Activated naive CD8-positive, alpha-beta T cell treated with anti-CD3 and anti-CD28 coated beads for 36 hours (primary cell): ENCODE data around the gene INPP4A. TPM values are rescaled to one million over a fixed set of nuclear protein-coding genes. Genes with fewer than 3 reads are reported as not detected.

Experiments
- DNase-seq: peaks from one replicate; pipeline ENCODE4 v3.0.0; 2021
- H3K27ac Mint-ChIP-seq: one replicate; pipeline ENCODE4 v1.8.0; 2022; ENCODE audit warnings: mild to moderate bottlenecking, moderate library complexity, mixed read lengths
- H3K27me3 Mint-ChIP-seq: one replicate; pipeline ENCODE4 v1.8.0; 2022; ENCODE audit warnings: mild to moderate bottlenecking, mixed read lengths
- H3K36me3 Mint-ChIP-seq: one replicate; pipeline ENCODE4 v1.8.0; 2021; ENCODE audit warnings: mild to moderate bottlenecking, mixed read lengths
- H3K4me1 Mint-ChIP-seq: one replicate; pipeline ENCODE4 v1.8.0; 2021; ENCODE audit warnings: mixed read lengths
- H3K4me3 Mint-ChIP-seq: one replicate; pipeline ENCODE4 v1.8.0; 2022; ENCODE audit warnings: mild to moderate bottlenecking, moderate library complexity, mixed read lengths
- H3K9me3 Mint-ChIP-seq: one replicate; pipeline ENCODE4 v1.8.0; 2022; ENCODE audit warnings: mixed read lengths
- total RNA-seq, 2 experiments: library from RNA; stranded (reverse); gene quantifications; one replicate each; pipeline ENCODE4 v1.2.3, GENCODE V29; 2021

The INPP4A gene
- total RNA-seq, 2 experiments from 2014 or later, result 31.6 to 31.9 TPM

DNA sequence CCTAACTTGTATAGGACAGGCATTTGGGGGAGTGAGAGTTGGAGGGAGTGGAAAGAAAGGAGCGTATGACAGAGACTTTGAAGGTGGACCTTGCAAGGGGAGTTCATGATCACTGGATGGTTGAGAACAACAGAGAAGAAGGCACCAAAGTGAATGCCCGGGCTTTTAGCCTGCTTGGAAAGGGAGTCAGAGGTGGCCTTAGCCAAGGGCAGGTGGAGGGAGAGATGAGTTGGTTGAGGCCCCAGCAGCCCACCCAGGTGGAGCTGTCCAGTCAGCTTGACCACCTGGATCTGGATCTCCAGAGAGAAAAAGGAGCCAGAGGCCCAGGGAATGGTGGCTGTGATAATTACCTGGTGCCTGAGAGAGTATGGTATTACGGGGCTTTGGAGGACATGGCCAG, 90.1 kb downstream of the INPP4A start:
- no peak for DNase-seq
- H3K4me3 Mint-ChIP-seq, result no peak overlapping the region
- H3K36me3 Mint-ChIP-seq, result peaks cover 2% of the 10 kb centered on the region
- no peaks in the 10 kb centered on the region for H3K9me3 Mint-ChIP-seq
- no peaks in the 10 kb centered on the region for H3K4me1 Mint-ChIP-seq
- H3K27ac Mint-ChIP-seq, result peak overlapping the region; percentile 13
- H3K27me3 Mint-ChIP-seq, result no peaks in the 10 kb centered on the region

DNA sequence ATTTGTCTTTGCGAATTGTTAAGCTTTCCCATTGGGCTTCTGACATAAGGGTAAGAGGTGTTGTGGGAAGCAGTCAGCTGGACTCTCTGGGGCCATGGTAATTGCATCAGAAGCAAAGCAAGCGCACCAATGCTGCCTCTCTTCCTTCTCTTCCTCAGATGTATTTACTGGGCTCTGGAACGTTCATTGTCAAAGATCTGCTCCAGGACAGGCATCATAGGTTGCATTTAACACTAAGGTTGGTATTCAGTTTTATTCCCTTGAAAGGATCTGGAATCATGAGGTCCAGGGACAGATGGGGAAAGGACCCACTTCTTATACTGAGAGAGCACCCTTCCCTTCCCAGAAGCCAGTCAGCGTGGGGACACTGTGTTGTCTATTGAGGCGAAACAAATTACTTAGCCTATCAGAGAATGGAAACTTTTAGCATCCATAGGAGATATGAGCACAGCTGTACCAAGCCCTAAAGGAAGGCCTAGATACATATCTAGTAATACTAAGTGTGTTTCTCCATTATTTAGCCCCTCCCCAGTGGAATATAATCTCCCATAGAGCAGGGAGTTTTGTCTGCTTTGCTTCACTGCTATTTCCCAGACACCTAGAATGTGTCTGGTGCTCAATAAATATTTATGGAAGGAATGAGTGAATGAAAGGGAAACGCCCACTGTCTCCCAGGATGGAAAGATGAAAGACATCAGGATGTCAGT, 91.5 kb downstream of the INPP4A start:
- H3K27ac Mint-ChIP-seq, result no peak overlapping the region
- H3K4me1 Mint-ChIP-seq, result no peaks in the 10 kb centered on the region
- no peak for DNase-seq
- H3K27me3 Mint-ChIP-seq, result no peaks in the 10 kb centered on the region
- peaks cover 12% of the 10 kb centered on the region for H3K36me3 Mint-ChIP-seq
- H3K4me3 Mint-ChIP-seq, result no peak overlapping the region
- H3K9me3 Mint-ChIP-seq, result no peaks in the 10 kb centered on the region

DNA sequence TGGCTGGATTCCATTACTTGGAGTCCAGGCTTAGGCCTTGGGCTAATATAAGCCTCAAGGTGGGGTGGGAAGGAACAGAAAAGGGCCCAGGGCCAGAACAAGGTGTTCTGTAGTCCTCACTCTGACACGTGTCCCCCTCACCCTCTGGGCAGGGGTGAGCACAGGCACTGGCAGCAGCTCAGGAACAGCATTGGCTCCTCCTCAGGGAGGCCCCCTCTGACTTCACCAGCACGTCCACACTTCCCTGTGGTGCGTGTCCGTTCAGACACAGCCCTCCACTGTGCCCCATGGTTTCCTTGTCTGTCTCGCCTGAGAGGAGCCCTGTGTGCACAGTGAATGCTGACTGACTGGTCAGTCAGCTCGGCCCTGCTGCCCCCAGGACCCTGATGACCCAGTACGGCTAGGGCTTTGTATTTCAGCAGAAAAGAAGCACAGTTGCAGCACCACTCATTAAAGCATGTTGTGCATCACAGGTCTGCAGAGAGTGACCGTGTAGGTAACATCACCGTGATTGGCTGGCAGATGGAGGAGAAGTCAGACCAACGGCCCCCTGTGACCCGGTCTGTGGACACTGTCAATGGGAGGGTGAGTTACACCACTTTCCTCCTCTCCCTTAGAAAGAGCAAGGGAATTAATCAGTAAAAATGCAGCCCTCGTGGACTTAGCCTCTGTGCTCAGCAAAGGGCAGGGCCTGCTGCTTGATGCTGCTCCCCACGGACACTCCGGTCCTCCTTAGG, 92.9 kb downstream of the INPP4A start:
- peaks cover 12% of the 10 kb centered on the region for H3K36me3 Mint-ChIP-seq
- H3K9me3 Mint-ChIP-seq, result no peaks in the 10 kb centered on the region
- H3K27me3 Mint-ChIP-seq, result no peaks in the 10 kb centered on the region
- peaks cover 9% of the 10 kb centered on the region for H3K4me1 Mint-ChIP-seq
- no peak for DNase-seq
- H3K4me3 Mint-ChIP-seq, result no peak overlapping the region
- H3K27ac Mint-ChIP-seq, result no peak overlapping the region

DNA sequence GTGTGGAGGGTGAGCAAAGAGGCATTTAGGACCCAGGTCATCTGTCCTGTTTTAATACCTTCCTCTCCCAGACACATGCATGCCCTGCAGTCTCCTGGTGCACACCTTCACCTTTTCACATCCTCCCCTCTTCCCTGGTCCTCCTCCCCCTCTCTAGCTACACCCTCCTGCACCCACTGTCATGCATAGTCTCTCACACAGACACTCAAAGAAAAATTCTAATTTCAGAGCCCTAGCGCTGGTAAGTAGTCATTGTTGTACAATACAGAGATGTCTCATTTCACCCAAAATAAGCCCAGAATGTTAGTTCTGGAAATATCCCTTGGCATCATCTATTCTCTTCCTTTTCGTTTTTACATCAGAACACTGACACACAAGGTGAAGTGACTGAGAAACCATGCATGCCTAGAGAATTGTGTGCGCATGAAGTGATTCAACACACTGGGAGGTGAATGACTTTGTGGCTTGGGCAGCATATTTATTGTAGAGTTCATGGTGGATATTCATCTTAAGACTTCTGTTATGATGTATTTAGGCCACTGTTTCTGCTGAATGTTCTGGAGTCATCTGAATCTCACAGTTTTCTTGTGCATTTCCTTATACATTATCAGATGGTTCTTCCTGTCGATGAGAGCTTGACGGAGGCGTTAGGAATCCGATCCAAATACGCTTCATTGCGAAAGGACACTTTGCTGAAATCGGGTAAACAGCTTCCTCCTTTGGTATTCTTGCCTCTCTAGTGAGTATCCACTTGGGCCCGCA, 93.8 kb downstream of the INPP4A start:
- no peak overlapping the region for H3K4me3 Mint-ChIP-seq
- H3K27me3 Mint-ChIP-seq, result no peaks in the 10 kb centered on the region
- no peaks in the 10 kb centered on the region for H3K9me3 Mint-ChIP-seq
- no peak overlapping the region for H3K27ac Mint-ChIP-seq
- H3K4me1 Mint-ChIP-seq, result peaks cover 11% of the 10 kb centered on the region
- peaks cover 12% of the 10 kb centered on the region for H3K36me3 Mint-ChIP-seq
- no peak for DNase-seq

DNA sequence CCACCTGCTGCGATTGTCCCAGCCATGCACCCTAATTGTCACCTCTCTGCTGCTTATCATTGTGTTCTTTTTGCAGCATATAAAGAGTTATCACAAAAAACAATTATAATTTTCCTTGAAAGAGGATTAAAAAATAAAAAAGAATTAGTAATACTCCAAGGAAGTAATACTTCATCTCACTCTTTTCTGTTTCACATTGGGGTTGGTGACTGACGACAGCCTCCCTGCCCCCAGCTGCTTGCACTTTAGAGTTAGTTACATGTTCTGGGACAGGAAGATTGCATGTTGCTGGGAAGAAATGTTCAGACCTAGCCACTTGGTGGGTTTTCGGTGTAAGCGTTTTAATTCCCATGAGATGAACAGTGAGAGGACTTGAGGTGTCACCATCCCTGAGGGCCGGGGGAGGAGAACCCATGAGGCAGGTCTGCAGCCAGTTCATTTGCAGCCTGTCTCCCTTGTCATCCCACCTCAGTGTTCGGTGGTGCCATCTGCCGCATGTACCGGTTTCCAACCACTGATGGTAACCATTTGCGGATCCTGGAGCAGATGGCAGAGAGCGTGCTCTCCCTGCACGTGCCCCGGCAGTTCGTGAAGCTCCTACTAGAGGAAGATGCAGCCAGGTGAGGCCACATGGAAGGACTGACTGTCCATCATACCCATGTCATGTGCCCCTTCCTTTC, 94.5 kb downstream of the INPP4A start:
- Mint-ChIP-seq H3K9me3 (no peaks in the 10 kb centered on the region), H3K27ac (no peak overlapping the region), H3K4me1 (peaks cover 11% of the 10 kb centered on the region), H3K4me3 (no peak overlapping the region), H3K36me3 (peaks cover 15% of the 10 kb centered on the region), H3K27me3 (no peaks in the 10 kb centered on the region)
- DNase-seq, result no peak

DNA sequence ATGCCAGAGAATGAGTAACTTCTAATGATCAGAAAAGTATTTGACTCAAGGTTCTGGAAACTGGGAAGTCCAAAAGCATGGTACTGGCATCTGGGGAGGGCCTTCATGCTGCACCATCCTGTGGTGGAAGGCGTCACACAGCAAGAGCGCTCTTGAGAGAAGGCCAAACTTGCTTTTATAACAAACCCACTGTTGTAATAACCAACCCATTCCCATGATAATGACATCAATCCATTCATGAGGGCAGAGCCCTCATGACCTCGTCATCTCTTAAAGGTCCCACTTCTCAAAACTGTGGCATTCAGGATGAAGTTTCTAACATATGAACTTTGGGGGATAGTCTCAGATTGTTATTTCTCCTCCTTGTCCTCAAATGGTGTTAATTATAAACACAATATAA, 95.9 kb downstream of the INPP4A start:
- Mint-ChIP-seq H3K4me1 (peaks cover 13% of the 10 kb centered on the region), H3K4me3 (no peak overlapping the region), H3K36me3 (peaks cover 19% of the 10 kb centered on the region), H3K27me3 (no peaks in the 10 kb centered on the region), H3K27ac (no peak overlapping the region), H3K9me3 (no peaks in the 10 kb centered on the region)
- no peak for DNase-seq

DNA sequence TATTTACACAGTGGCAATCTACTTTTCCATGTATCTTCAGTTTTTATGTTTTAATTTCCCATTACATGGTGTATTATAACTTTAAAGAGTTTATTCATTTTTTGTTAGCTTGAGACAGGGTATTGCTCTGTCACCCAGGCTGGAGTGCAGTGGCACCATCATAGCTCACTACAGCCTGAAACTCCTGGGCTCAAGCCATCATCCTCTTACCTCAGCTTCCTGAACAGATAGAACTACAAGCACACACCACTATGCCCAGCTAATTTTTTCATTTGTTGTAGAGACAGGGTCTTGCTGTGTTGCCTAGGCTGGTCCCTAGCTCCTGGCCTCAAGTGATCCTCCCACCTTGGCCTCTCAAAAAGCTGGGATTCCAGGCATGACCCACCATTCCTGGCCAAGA, 96.8 kb downstream of the INPP4A start:
- Mint-ChIP-seq H3K4me1 (peaks cover 13% of the 10 kb centered on the region), H3K9me3 (no peaks in the 10 kb centered on the region), H3K4me3 (no peak overlapping the region), H3K27me3 (no peaks in the 10 kb centered on the region), H3K27ac (peak overlapping the region; percentile 47), H3K36me3 (peaks cover 19% of the 10 kb centered on the region)
- DNase-seq, result no peak

DNA sequence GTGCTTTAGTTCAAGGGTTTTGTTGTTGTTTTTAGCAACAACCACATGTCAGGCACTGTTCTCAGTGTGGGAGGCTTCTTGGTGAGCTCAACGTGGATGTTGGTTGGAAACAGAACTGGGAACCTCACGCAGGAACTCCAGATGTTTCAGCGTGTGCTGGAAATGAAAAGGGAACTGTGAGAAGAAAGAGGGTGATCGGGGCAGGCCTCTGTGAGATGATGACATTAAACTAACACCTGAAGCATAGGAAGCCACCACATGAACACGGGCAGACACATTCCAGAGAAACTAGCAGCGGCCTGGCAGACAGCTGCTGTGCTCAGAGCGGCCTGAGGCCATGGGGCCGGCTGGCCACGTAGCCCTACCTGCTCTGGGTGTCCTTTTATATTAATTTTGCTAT, 97.2 kb downstream of the INPP4A start:
- Mint-ChIP-seq H3K27ac (peak overlapping the region; percentile 47), H3K27me3 (no peaks in the 10 kb centered on the region), H3K36me3 (peaks cover 21% of the 10 kb centered on the region), H3K9me3 (no peaks in the 10 kb centered on the region), H3K4me3 (no peak overlapping the region), H3K4me1 (peaks cover 16% of the 10 kb centered on the region)
- no peak for DNase-seq

DNA sequence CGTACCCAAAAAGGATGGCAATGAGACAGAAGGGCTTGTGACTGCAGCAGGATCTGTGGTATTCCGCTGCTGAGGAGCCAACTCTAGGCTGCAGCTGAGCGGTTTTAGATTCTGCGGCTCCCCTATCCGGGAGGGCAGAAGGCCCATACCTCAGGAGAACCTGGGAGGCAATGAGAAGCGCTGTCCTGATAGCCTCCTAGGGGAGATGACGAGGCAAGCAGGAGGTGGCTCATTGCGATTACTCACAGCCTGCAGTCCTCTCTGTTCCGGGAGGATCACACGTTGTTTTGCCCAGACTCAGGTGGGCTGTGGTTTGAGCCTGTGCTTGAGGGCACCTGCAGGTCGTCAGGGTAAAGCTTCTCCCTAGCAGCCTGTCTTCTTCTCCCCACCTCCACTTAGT, 98.6 kb downstream of the INPP4A start:
- no peak overlapping the region for H3K4me3 Mint-ChIP-seq
- no peak for DNase-seq
- peaks cover 27% of the 10 kb centered on the region for H3K36me3 Mint-ChIP-seq
- H3K27me3 Mint-ChIP-seq, result no peaks in the 10 kb centered on the region
- H3K27ac Mint-ChIP-seq, result no peak overlapping the region
- H3K9me3 Mint-ChIP-seq, result no peaks in the 10 kb centered on the region
- H3K4me1 Mint-ChIP-seq, result peaks cover 29% of the 10 kb centered on the region

DNA sequence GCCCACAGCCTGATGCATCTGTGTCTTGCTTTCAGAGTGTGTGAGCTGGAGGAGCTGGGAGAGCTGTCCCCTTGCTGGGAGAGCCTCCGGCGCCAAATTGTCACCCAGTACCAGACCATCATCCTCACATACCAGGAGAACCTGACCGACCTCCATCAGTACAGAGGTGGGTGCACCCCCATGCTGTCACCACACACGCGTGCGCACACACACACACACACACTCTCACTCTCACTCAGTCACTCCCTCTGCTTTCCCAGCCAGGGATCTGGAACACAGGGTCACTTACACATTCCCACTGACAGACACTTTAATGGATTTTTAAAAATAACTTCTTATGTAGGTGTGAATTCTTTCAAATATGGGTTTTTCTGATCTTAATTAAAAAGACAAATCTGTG, 99.2 kb downstream of the INPP4A start:
- Mint-ChIP-seq H3K9me3 (no peaks in the 10 kb centered on the region), H3K4me3 (no peak overlapping the region), H3K4me1 (peaks cover 34% of the 10 kb centered on the region), H3K27me3 (no peaks in the 10 kb centered on the region), H3K27ac (no peak overlapping the region), H3K36me3 (peaks cover 26% of the 10 kb centered on the region)
- DNase-seq, result no peak

DNA sequence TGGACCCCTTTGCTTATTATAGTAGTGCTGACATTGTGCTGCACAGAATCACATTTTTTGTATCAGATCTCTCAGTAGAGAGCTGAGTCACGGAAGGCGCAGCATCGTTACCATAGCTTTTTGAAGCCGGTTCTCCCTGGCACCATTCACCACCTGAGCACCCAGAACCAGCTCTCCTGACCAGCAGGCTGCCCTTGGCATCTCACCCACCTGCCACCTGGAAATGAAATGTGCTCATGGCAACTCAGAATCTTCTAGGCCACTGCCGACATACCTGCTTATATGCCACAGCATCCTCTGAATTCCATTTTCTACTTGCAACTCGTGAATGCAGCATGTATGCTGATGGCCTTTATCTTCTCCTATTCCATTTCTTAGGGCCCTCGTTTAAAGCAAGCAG, 100.9 kb downstream of the INPP4A start:
- no peak overlapping the region for H3K4me3 Mint-ChIP-seq

DNA sequence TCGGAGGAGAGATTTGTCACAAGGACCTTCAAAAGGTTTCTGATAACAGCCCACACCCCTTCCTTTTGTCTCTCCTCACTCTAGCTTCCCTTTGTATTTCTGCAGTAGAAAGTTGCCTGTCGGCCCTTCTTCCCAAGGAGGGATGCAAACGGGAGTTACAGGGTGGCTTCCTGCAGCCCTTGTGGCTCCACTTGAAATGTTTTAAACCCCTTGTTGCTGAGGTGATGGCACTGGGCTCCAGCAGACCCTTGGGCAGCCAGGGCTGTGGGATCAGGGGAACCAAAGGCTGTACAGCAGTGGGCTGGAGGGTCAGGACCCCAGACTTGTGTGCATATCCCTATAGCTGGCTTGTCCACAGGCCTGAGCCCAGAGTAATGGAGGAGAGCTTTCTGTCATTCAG, 101.5 kb downstream of the INPP4A start:
- H3K36me3 Mint-ChIP-seq, result peaks cover 22% of the 10 kb centered on the region
- DNase-seq, result no peak
- H3K4me1 Mint-ChIP-seq, result peaks cover 52% of the 10 kb centered on the region
- no peaks in the 10 kb centered on the region for H3K27me3 Mint-ChIP-seq
- no peaks in the 10 kb centered on the region for H3K9me3 Mint-ChIP-seq
- H3K27ac Mint-ChIP-seq, result no peak overlapping the region
- no peak overlapping the region for H3K4me3 Mint-ChIP-seq

More for the DNA sequence above, 100.9 kb downstream of the INPP4A start:
- no peak overlapping the region for H3K27ac Mint-ChIP-seq
- peaks cover 20% of the 10 kb centered on the region for H3K36me3 Mint-ChIP-seq
- no peaks in the 10 kb centered on the region for H3K9me3 Mint-ChIP-seq
- no peaks in the 10 kb centered on the region for H3K27me3 Mint-ChIP-seq
- DNase-seq, result no peak
- peaks cover 47% of the 10 kb centered on the region for H3K4me1 Mint-ChIP-seq

DNA sequence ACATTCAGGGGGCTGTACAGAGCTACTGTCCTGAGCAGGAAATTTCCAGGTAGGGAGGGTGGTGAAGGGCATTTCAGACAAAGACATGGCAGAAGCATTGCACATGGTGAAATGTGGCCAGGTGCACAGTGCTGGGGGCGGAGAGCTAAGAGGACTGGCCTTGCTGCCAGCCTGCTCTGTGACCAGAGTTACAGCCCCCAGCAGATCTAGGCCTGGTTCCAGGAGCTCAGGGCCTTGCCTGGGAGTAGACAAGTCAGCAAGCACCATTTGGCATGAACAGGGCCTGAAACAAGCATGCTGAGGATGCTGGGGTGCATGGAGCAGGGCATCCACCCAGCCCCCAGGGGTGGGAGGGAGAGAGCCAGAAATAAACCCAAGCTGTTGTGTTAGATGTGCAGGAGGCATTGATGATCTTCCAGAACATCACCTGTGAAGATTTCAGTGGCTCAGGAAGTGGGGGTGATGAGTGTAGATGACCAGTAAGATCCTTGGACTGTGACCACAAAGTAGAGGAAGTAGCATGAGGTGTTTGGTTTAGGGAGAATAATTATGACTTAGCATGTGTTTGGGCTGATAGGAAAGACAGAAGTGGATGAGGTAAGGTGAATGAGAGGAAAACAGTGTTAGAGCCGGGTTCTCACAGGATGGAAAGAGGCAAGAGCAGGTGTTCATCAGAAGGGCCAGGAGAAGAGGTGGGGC, 102.6 kb downstream of the INPP4A start:
- Mint-ChIP-seq H3K4me3 (no peak overlapping the region), H3K36me3 (peaks cover 32% of the 10 kb centered on the region), H3K4me1 (peaks cover 56% of the 10 kb centered on the region), H3K27ac (peak overlapping the region; percentile 52), H3K27me3 (no peaks in the 10 kb centered on the region), H3K9me3 (no peaks in the 10 kb centered on the region)
- DNase-seq, result no peak

DNA sequence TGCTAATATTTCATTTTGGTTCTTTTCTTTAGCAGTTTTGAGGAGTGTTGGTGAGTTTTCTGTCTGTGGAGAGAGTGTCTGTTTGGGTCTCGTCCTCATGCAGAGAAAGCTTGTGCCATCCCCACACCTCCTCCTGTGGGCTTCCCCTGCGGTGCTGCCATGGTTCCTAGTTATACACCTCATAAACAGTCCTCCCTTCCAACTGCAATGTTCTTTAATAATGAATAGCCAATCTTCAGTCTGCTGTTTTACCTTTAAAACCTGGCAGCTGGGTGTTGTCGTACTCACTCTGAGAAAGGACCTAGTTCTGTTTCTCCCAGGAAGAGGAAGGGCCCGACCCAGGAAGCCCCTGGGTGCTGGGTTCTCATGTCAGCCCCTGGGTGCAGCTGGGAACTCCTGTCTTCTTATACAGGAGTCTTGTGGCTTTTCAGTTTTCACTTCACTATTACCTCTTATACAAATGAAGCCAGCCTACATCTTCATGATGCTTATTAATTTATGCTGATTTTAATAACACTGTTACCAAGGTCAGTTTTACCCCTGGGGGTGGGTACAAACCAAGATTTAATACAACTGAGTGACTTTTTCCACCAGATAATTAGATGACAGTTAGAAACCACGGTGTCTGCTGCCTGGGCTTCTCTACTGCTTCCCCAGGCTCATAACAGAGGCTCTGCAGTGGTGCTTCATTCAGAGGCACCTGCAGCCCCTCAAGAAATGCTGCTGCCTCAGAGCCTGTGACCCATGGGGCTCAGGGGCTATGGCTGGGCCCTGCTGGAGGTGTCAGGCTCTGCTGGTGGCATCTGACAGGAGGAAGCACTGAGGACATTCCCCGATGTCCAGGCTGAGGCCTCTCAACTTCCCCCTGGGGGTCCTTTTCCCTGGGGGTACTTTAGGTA, 104.5 kb downstream of the INPP4A start:
- DNase-seq, result no peak
- Mint-ChIP-seq H3K27ac (peak overlapping the region; percentile 65), H3K9me3 (no peaks in the 10 kb centered on the region), H3K4me1 (peaks cover 61% of the 10 kb centered on the region), H3K36me3 (peaks cover 44% of the 10 kb centered on the region), H3K27me3 (no peaks in the 10 kb centered on the region), H3K4me3 (no peak overlapping the region)
